SK-N-SH (cell line): ENCODE data around the gene TERB2. TPM values are rescaled to one million over a fixed set of nuclear protein-coding genes. Genes with fewer than 3 reads are reported as not detected.

Experiments
- CTCF ChIA-PET: fragments of 300-600, 350-600 bp; formaldehyde crosslinking; extraction: SDS; loops from one replicate; lab custom pipeline; 2021; lab: Yijun Ruan, JAX
- POLR2A ChIA-PET: fragments of 350-600 bp; sonication (Branson Sonifier 250); formaldehyde crosslinking; extraction: SDS; loops from one replicate; lab custom pipeline; 2020; ENCODE audit warnings: antibody characterized with exemption, inconsistent platforms; lab: Yijun Ruan, JAX
- DNase-seq: peaks from one replicate; pipeline ENCODE4 v3.0.0; 2012
- H2AFZ ChIP-seq: fragments of 200-600 bp; sonication (generic); 2 replicates; pipeline ENCODE4 v1.8.1; 2016; ENCODE audit warnings: antibody characterized with exemption, mild to moderate bottlenecking, low read depth
- H3F3A ChIP-seq: fragments of 200-600 bp; sonication (generic); replicated peaks from 2 replicates; pipeline ENCODE3; 2016; ENCODE audit warnings: antibody characterized with exemption, mild to moderate bottlenecking; ENCODE audit not compliant: insufficient read depth
- H3K27ac ChIP-seq, 2 experiments: fragments of 200-500 bp in 1 of 2; fragments of 200-600 bp in 1 of 2; sonication (Bioruptor generic) in 1 of 2; sonication (generic), shearing (Covaris generic) in 1 of 2; 2 replicates each; pipeline versions ENCODE4 v1.5.1 to v1.6.1; 2014 to 2016; ENCODE audit warnings: low read depth in 2 of 2, inconsistent platforms in 1 of 2, low read length in 1 of 2, mild to moderate bottlenecking in 1 of 2, mixed read lengths in 1 of 2
- H3K27me3 ChIP-seq: fragments of 200-600 bp; sonication (generic), shearing (Covaris generic); 2 replicates; pipeline ENCODE4 v1.6.1; 2016; ENCODE audit warnings: mixed run types; ENCODE audit not compliant: insufficient read depth
- H3K36me3 ChIP-seq, 2 experiments: fragments of 200-500 bp in 1 of 2; fragments of 200-600 bp in 1 of 2; sonication (Bioruptor generic) in 1 of 2; sonication (generic) in 1 of 2; replicated peaks in 1 of 2; 2 replicates each; pipeline versions ENCODE3 to v1.5.1; 2014 to 2016; ENCODE audit warnings: low read length in 1 of 2, mild to moderate bottlenecking in 1 of 2; ENCODE audit not compliant: insufficient read depth in 2 of 2, control insufficient read depth in 1 of 2
- H3K4me1 ChIP-seq, 2 experiments: fragments of 200-500 bp in 1 of 2; fragments of 200-600 bp in 1 of 2; sonication (Bioruptor generic) in 1 of 2; sonication (generic), shearing (Covaris generic) in 1 of 2; 2 replicates each; pipeline versions ENCODE4 v1.5.1 to v1.6.1; 2014 to 2016; ENCODE audit warnings: low read depth in 1 of 2, low read length in 1 of 2, mixed run types in 1 of 2; ENCODE audit not compliant: insufficient read depth in 2 of 2, control insufficient read depth in 1 of 2
- H3K4me2 ChIP-seq: fragments of 200-600 bp; sonication (generic), shearing (Covaris generic); 2 replicates; pipeline ENCODE4 v1.6.1; 2017; ENCODE audit warnings: mixed run types
- H3K4me3 ChIP-seq, 2 experiments: fragments of 200-500 bp in 1 of 2; fragments of 200-600 bp in 1 of 2; sonication (Bioruptor generic) in 1 of 2; sonication (generic), shearing (Covaris generic) in 1 of 2; 2 replicates each; pipeline versions ENCODE4 v1.5.1 to v1.8.1; 2014 to 2016; ENCODE audit warnings: low read depth in 2 of 2, inconsistent platforms in 1 of 2, low read length in 1 of 2, mild to moderate bottlenecking in 1 of 2, mixed read lengths in 1 of 2, moderate library complexity in 1 of 2
- H3K79me2 ChIP-seq: fragments of 200-600 bp; sonication (generic); 2 replicates; pipeline ENCODE4 v1.8.1; 2017; ENCODE audit warnings: mild to moderate bottlenecking; ENCODE audit not compliant: insufficient read depth
- H3K9ac ChIP-seq: fragments of 200-600 bp; sonication (generic); 2 replicates; pipeline ENCODE4 v1.6.1; 2017; ENCODE audit warnings: mixed run types
- H3K9me2 ChIP-seq: fragments of 200-600 bp; sonication (generic); 2 replicates; pipeline ENCODE4 v1.6.1; 2017; ENCODE audit warnings: mixed run types
- H3K9me3 ChIP-seq: fragments of 200-600 bp; sonication (generic); 2 replicates; pipeline ENCODE4 v1.6.1; 2017; ENCODE audit warnings: mixed run types, mild to moderate bottlenecking, moderate library complexity
- H4K20me1 ChIP-seq: fragments of 200-600 bp; sonication (generic); 2 replicates; pipeline ENCODE4 v1.6.1; 2017; ENCODE audit warnings: mild to moderate bottlenecking, mixed run types; ENCODE audit not compliant: insufficient read depth
- CHD2 ChIP-seq: fragments of 150-350 bp; IDR thresholded peaks from 2 replicates; pipeline ENCODE4 v1.6.1; 2018; ENCODE audit warnings: low read length; ENCODE audit not compliant: partially characterized antibody
- CTCF ChIP-seq: fragments of 200-600 bp; sonication (generic); IDR thresholded peaks from 2 replicates; pipeline ENCODE4 v1.6.1; 2017; ENCODE audit warnings: antibody characterized with exemption, mild to moderate bottlenecking, moderate library complexity
- MXI1 ChIP-seq: IDR thresholded peaks from 2 replicates; pipeline ENCODE4 v1.6.1; 2012; ENCODE audit warnings: mild to moderate bottlenecking, low read depth, low read length, improper control_type of control experiment
- RAD21 ChIP-seq: IDR thresholded peaks from 2 replicates; pipeline ENCODE4 v1.6.1; 2012; ENCODE audit warnings: mild to moderate bottlenecking, low read length
- SIN3A ChIP-seq: IDR thresholded peaks from 2 replicates; pipeline ENCODE4 v1.6.1; 2012; ENCODE audit warnings: low read depth, mild to moderate bottlenecking, low read length, moderate library complexity, borderline replicate concordance
- TAF1 ChIP-seq: IDR thresholded peaks from 2 replicates; pipeline ENCODE4 v1.6.1; 2012; ENCODE audit warnings: low read depth, mild to moderate bottlenecking, low read length, moderate library complexity, borderline replicate concordance
- WGBS: methylation state at CpG from one replicate; pipeline ENCODE4 v1.1.6; 2017; ENCODE audit warnings: low lambda C conversion rate; 5-methylcytosine and 5-hydroxymethylcytosine counted together
- polyA plus RNA-seq, 3 experiments: library from polyadenylated mRNA; depleted of rRNA; stranded (reverse); fragments of >200 nt; gene quantifications; 2 replicates each; pipeline ENCODE4 v1.2.3, GENCODE V29; 2012
- TF ChIP-seq, protein P1 (sequence below): IDR thresholded peaks from 2 replicates; pipeline ENCODE4 v1.4.0; 2012; ENCODE audit warnings: low read depth, borderline replicate concordance
- TF ChIP-seq, protein P2 (sequence below): IDR thresholded peaks from 2 replicates; pipeline ENCODE4; 2012
- TF ChIP-seq, protein P3 (sequence below): fragments of 150-350 bp; IDR thresholded peaks from 2 replicates; pipeline ENCODE4 v1.6.1; 2016; ENCODE audit warnings: mild to moderate bottlenecking, low read depth, low read length
- TF ChIP-seq, protein P4 (sequence below): IDR thresholded peaks from 2 replicates; pipeline ENCODE4 v1.4.0; 2012; ENCODE audit warnings: low read depth

TERB2 gene
- polyA plus RNA-seq, 1 of the 3 experiments (the other 2 are of a cell fraction) = not detected

GRCh38 chr15:44909423-44909822, 47.1 kb upstream of the TERB2 start:
- 45% methylated on average over 2 of the region's 2 CpGs for WGBS
- H3K36me3 ChIP-seq = no peaks in the 10 kb centered on the region
- H3K9ac ChIP-seq = no peak overlapping the region
- no peaks in the 10 kb centered on the region for H3F3A ChIP-seq
- no peaks in the 10 kb centered on the region for H4K20me1 ChIP-seq
- H3K9me2 ChIP-seq = no peaks in the 10 kb centered on the region
- H3K4me2 ChIP-seq = no peak overlapping the region
- ChIA-PET POLR2A (no interaction called here), CTCF (no interaction called here)
- peaks cover 0 to 4% of the 10 kb centered on the region in 2 experiments; a peak in 1 of 4 replicates for H3K4me1 ChIP-seq
- no peak overlapping the region for H2AFZ ChIP-seq
- DNase-seq = no peak
- H3K27me3 ChIP-seq = no peaks in the 10 kb centered on the region; the same call in 1 of the 2 replicates
- no peaks in the 10 kb centered on the region for H3K79me2 ChIP-seq
- TF ChIP-seq MXI1 (no peak), SIN3A (no peak), RAD21 (no peak), CTCF (no peak), TAF1 (no peak), CHD2 (no peak)
- TF ChIP-seq, protein P1, sequence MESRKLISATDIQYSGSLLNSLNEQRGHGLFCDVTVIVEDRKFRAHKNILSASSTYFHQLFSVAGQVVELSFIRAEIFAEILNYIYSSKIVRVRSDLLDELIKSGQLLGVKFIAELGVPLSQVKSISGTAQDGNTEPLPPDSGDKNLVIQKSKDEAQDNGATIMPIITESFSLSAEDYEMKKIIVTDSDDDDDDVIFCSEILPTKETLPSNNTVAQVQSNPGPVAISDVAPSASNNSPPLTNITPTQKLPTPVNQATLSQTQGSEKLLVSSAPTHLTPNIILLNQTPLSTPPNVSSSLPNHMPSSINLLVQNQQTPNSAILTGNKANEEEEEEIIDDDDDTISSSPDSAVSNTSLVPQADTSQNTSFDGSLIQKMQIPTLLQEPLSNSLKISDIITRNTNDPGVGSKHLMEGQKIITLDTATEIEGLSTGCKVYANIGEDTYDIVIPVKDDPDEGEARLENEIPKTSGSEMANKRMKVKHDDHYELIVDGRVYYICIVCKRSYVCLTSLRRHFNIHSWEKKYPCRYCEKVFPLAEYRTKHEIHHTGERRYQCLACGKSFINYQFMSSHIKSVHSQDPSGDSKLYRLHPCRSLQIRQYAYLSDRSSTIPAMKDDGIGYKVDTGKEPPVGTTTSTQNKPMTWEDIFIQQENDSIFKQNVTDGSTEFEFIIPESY = no peak
- TF ChIP-seq, protein P2, sequence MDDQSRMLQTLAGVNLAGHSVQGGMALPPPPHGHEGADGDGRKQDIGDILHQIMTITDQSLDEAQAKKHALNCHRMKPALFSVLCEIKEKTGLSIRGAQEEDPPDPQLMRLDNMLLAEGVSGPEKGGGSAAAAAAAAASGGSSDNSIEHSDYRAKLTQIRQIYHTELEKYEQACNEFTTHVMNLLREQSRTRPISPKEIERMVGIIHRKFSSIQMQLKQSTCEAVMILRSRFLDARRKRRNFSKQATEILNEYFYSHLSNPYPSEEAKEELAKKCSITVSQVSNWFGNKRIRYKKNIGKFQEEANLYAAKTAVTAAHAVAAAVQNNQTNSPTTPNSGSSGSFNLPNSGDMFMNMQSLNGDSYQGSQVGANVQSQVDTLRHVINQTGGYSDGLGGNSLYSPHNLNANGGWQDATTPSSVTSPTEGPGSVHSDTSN = no peak
- TF ChIP-seq, protein P3, sequence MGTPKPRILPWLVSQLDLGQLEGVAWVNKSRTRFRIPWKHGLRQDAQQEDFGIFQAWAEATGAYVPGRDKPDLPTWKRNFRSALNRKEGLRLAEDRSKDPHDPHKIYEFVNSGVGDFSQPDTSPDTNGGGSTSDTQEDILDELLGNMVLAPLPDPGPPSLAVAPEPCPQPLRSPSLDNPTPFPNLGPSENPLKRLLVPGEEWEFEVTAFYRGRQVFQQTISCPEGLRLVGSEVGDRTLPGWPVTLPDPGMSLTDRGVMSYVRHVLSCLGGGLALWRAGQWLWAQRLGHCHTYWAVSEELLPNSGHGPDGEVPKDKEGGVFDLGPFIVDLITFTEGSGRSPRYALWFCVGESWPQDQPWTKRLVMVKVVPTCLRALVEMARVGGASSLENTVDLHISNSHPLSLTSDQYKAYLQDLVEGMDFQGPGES = no peak
- TF ChIP-seq, protein P4, sequence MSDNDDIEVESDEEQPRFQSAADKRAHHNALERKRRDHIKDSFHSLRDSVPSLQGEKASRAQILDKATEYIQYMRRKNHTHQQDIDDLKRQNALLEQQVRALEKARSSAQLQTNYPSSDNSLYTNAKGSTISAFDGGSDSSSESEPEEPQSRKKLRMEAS = no peak
- no peak overlapping the region for H3K4me3 ChIP-seq
- no peak overlapping the region for H3K27ac ChIP-seq
- no peaks in the 10 kb centered on the region for H3K9me3 ChIP-seq
